IMR-90 (cell line): Measurements from ENCODE around the gene MEN1. TPM values are rescaled to one million over a fixed set of nuclear protein-coding genes. Genes with fewer than 3 reads are reported as not detected.

Experiments used
- ATAC-seq: fragments of 200-7000 bp; cut with Tn5 transposase; 2 replicates; pipeline ENCODE4 v1.9.1; 2020; ENCODE audit warnings: low read depth, mild to moderate bottlenecking, moderate library complexity
- BruUV-seq: library from RNA; stranded (reverse); fragments of 400-500 nt; replicated peaks from 2 replicates; lab custom pipeline; 2021; lab: Mats Ljungman, UMichigan
- CTCF ChIA-PET: fragments of 300-600 bp; formaldehyde crosslinking; extraction: SDS; loops from one replicate; lab custom pipeline; 2021; ENCODE audit warnings: antibody characterized with exemption; lab: Yijun Ruan, JAX
- POLR2A ChIA-PET: fragments of 300-600 bp; sonication (Branson Sonifier 250); formaldehyde crosslinking; loops from one replicate; lab custom pipeline; 2022; ENCODE audit warnings: antibody characterized with exemption; ENCODE audit not compliant: unreplicated experiment; lab: Charles Lee
- DNase-seq: peaks from one replicate; pipeline ENCODE4 v3.0.0; 2013
- H2AFZ ChIP-seq: replicated peaks from 2 replicates; pipeline ENCODE3; 2013; ENCODE audit warnings: low read length, mild to moderate bottlenecking; ENCODE audit not compliant: poor library complexity
- H2AK5ac ChIP-seq: 2 replicates; pipeline ENCODE4 v1.6.1; 2013; ENCODE audit warnings: low read depth, low read length, inconsistent platforms
- H2AK9ac ChIP-seq: replicated peaks from 2 replicates; pipeline ENCODE3; 2013; ENCODE audit warnings: mild to moderate bottlenecking, low read depth, low read length, moderate library complexity; ENCODE audit not compliant: poor library complexity
- H2BK120ac ChIP-seq: 2 replicates; pipeline ENCODE4 v1.6.1; 2013; ENCODE audit warnings: low read depth, low read length, inconsistent platforms
- H2BK15ac ChIP-seq: 3 replicates; pipeline ENCODE4 v1.6.1; 2013; ENCODE audit warnings: low read depth, low read length, inconsistent platforms
- H2BK20ac ChIP-seq: 2 replicates; pipeline ENCODE4 v1.6.1; 2013; ENCODE audit warnings: low read depth, mild to moderate bottlenecking, inconsistent platforms, low read length, moderate library complexity
- H2BK5ac ChIP-seq: 2 replicates; pipeline ENCODE4 v1.6.1; 2013; ENCODE audit warnings: mild to moderate bottlenecking, low read depth, low read length, inconsistent platforms; ENCODE audit not compliant: poor library complexity, severe bottlenecking
- H3K14ac ChIP-seq: replicated peaks from 2 replicates; pipeline ENCODE4 v1.6.1; 2013; ENCODE audit warnings: low read depth, low read length, inconsistent platforms
- H3K18ac ChIP-seq: 2 replicates; pipeline ENCODE4 v1.6.1; 2013; ENCODE audit warnings: low read depth, low read length, control low read depth
- H3K23ac ChIP-seq: 2 replicates; pipeline ENCODE4 v1.6.1; 2013; ENCODE audit warnings: low read depth, low read length, inconsistent platforms
- H3K27ac ChIP-seq: 2 replicates; pipeline ENCODE4 v1.5.1; 2013; ENCODE audit warnings: mild to moderate bottlenecking, control low read depth, low read length; ENCODE audit not compliant: insufficient read depth
- H3K27me3 ChIP-seq: 2 replicates; pipeline ENCODE4 v1.6.1; 2013; ENCODE audit warnings: low read length; ENCODE audit not compliant: control insufficient read depth, insufficient read depth
- H3K36me3 ChIP-seq: 2 replicates; pipeline ENCODE4 v1.6.1; 2013; ENCODE audit warnings: low read length, mixed read lengths; ENCODE audit not compliant: control insufficient read depth, insufficient read depth
- H3K4ac ChIP-seq: 2 replicates; pipeline ENCODE4 v1.6.1; 2013; ENCODE audit warnings: low read depth, low read length, inconsistent platforms
- H3K4me1 ChIP-seq: 2 replicates; pipeline ENCODE4 v1.6.1; 2013; ENCODE audit warnings: low read length, mixed read lengths; ENCODE audit not compliant: control insufficient read depth, insufficient read depth
- H3K4me2 ChIP-seq: 2 replicates; pipeline ENCODE4 v1.6.1; 2013; ENCODE audit warnings: low read depth, mild to moderate bottlenecking, control low read depth, low read length, moderate library complexity
- H3K4me3 ChIP-seq: 2 replicates; pipeline ENCODE4 v1.5.1; 2013; ENCODE audit warnings: low read depth, mild to moderate bottlenecking, control low read depth, low read length, moderate library complexity; ENCODE audit not compliant: insufficient read depth
- H3K56ac ChIP-seq: 2 replicates; pipeline ENCODE4 v1.6.1; 2013; ENCODE audit warnings: low read length, inconsistent platforms; ENCODE audit not compliant: insufficient read depth; ENCODE audit errors: extremely low read depth
- H3K79me1 ChIP-seq, 2 experiments: 2 replicates each; pipeline ENCODE4 v1.6.1; 2013; ENCODE audit warnings: low read length in 2 of 2, inconsistent platforms in 1 of 2, low read depth in 1 of 2
- H3K9ac ChIP-seq: 2 replicates; pipeline ENCODE4 v1.6.1; 2013; ENCODE audit warnings: low read depth, low read length, control low read depth
- H3K9me1 ChIP-seq: 2 replicates; pipeline ENCODE4 v1.6.1; 2013; ENCODE audit warnings: low read length, inconsistent platforms; ENCODE audit not compliant: insufficient read depth
- H3K9me3 ChIP-seq: 2 replicates; pipeline ENCODE4 v1.6.1; 2013; ENCODE audit warnings: low read length; ENCODE audit not compliant: control insufficient read depth, insufficient read depth
- H4K20me1 ChIP-seq: 2 replicates; pipeline ENCODE4 v1.6.1; 2013; ENCODE audit warnings: low read length, inconsistent platforms; ENCODE audit not compliant: insufficient read depth
- H4K5ac ChIP-seq: 2 replicates; pipeline ENCODE4 v1.6.1; 2013; ENCODE audit warnings: mild to moderate bottlenecking, low read depth, low read length, control low read depth
- H4K8ac ChIP-seq, 2 experiments: 2 replicates each; pipeline ENCODE4 v1.6.1; 2013; ENCODE audit warnings: low read depth in 2 of 2, low read length in 2 of 2, control low read depth in 1 of 2, inconsistent platforms in 1 of 2
- H4K91ac ChIP-seq: 2 replicates; pipeline ENCODE4 v1.6.1; 2013; ENCODE audit warnings: low read depth, low read length, inconsistent platforms; ENCODE audit not compliant: insufficient read depth
- BHLHE40 ChIP-seq: fragments of 150-350 bp; IDR thresholded peaks from 2 replicates; pipeline ENCODE4 v1.6.1; 2016; ENCODE audit warnings: mild to moderate bottlenecking, low read depth, low read length
- CHD1 ChIP-seq: IDR thresholded peaks from 2 replicates; pipeline ENCODE4 v1.6.1; 2012; ENCODE audit warnings: low read depth, low read length, improper control_type of control experiment
- FOS ChIP-seq: fragments of 150-350 bp; IDR thresholded peaks from 2 replicates; pipeline ENCODE4 v1.6.1; 2016; ENCODE audit warnings: low read depth, low read length
- MAZ ChIP-seq: IDR thresholded peaks from 2 replicates; pipeline ENCODE4 v1.6.1; 2012; ENCODE audit warnings: low read depth, mild to moderate bottlenecking, low read length, improper control_type of control experiment, moderate library complexity, borderline replicate concordance
- SMC3 ChIP-seq: fragments of 150-350 bp; IDR thresholded peaks from 2 replicates; pipeline ENCODE4 v1.6.1; 2016; ENCODE audit warnings: low read depth, mild to moderate bottlenecking, antibody characterized with exemption, low read length, moderate library complexity
- WGBS, 2 experiments: methylation state at CpG; one replicate each; pipeline versions ENCODE4 v1.1.5 to v1.1.7; 2013; ENCODE audit warnings: missing lambda C conversion rate in 2 of 2; ENCODE audit not compliant: insufficient read length in 1 of 2; ENCODE audit errors: extremely low coverage in 2 of 2; 5-methylcytosine and 5-hydroxymethylcytosine counted together
- dilution Hi-C: fragments of 300-500 bp; cut with HindIII; formaldehyde crosslinking; loops from one replicate; pipeline ENCODE4 v1.14.3; 2018; ENCODE audit warnings: low sequenced_read_pairs; ENCODE audit not compliant: unreplicated experiment
- in situ Hi-C: fragments of 300-500 bp; cut with MboI; formaldehyde crosslinking; loops from 3 replicates; pipeline ENCODE4 v1.14.3; 2019; ENCODE audit warnings: low sequenced_read_pairs, inconsistent platforms, mixed read lengths
- intact Hi-C: fragments of 100-400 bp; cut with micrococcal nuclease; formaldehyde crosslinking; loops from 2 replicates; pipeline ENCODE4 v1.10.0; 2022
- polyA plus RNA-seq, 3 experiments: library from polyadenylated mRNA; depleted of rRNA; stranded (reverse); fragments of >200 nt; gene quantifications; 2 replicates each; pipeline ENCODE4 v1.2.3, GENCODE V29; 2012; ENCODE audit warnings: low replicate concordance in 1 of 3
- total RNA-seq: library from RNA; depleted of rRNA; stranded (reverse); fragments of >200 nt; gene quantifications from 2 replicates; pipeline ENCODE4 v1.2.3, GENCODE V29; 2012; rRNA removed

The MEN1 gene
- total and polyA plus RNA-seq, 2 of the 4 experiments (the other 2 are of a cell fraction): 8.8 to 35.7 TPM

GRCh38 chr11:64754124-64754918, 56.0 kb downstream of the MEN1 start:
- dilution Hi-C loops: no loop called here
- no peak overlapping the region for H4K8ac ChIP-seq
- no TSS peak for BruUV-seq

More at GRCh38 chr11:64754124-64754918, 56.0 kb downstream of the MEN1 start:
- intact Hi-C loops (no loop called here), in situ Hi-C loops (no loop called here)
- Histone ChIP-seq H2AK5ac (no peak overlapping the region), H3K23ac (no peak overlapping the region), H3K9me1 (no peaks in the 10 kb centered on the region), H3K18ac (no peak overlapping the region), H4K20me1 (peaks cover 5% of the 10 kb centered on the region; the same call in 1 of the 2 replicates), H2BK20ac (no peak overlapping the region), H2AFZ (no peak overlapping the region), H2AK9ac (no peak overlapping the region), H3K56ac (no peak overlapping the region), H3K9ac (no peak overlapping the region), H2BK15ac (no peak overlapping the region), H3K9me3 (no peaks in the 10 kb centered on the region), H3K4ac (no peak overlapping the region), H4K5ac (no peak overlapping the region), H3K79me1 (no peaks in the 10 kb centered on the region), H3K14ac (no peak overlapping the region), H3K27me3 (no peaks in the 10 kb centered on the region), H2BK5ac (no peak overlapping the region), H4K91ac (no peak overlapping the region), H3K27ac (no peak overlapping the region), H2BK120ac (no peak overlapping the region), H3K4me1 (no peaks in the 10 kb centered on the region), H3K36me3 (no peaks in the 10 kb centered on the region), H3K4me3 (no peak overlapping the region), H3K4me2 (no peak overlapping the region)
- ChIA-PET CTCF (no interaction called here), POLR2A (no interaction called here)
- no peak for ATAC-seq
- TF ChIP-seq SMC3 (no peak), CHD1 (no peak), FOS (no peak), BHLHE40 (no peak), MAZ (no peak)
- WGBS, 2 experiments: 73% methylated on average over 14 of the region's 26 CpGs; no CpG with 5 or more reads in 1 of the 2 experiments
- DNase-seq: no peak

Other genes starting within 250 kb of the MEN1 start
- not detected in 2 replicates for gene SLC22A12, start 219.3 kb downstream of the MEN1 start, total RNA-seq
- gene SLC22A12, start 219.3 kb downstream of the MEN1 start, polyA plus RNA-seq (2012; rRNA removed): not detected in 2 replicates
- 0.18 and 0.28 TPM in 2 replicates for gene NRXN2, start 87.4 kb downstream of the MEN1 start, total RNA-seq
- gene NRXN2, start 87.4 kb downstream of the MEN1 start, polyA plus RNA-seq (2012; rRNA removed): 0.13 and 0.22 TPM in 2 replicates
- gene RASGRP2, start 66.4 kb downstream of the MEN1 start, total RNA-seq: not detected in 2 replicates
- 0.82 and 1.2 TPM in 2 replicates for gene RASGRP2, start 66.4 kb downstream of the MEN1 start, polyA plus RNA-seq (2012; rRNA removed)
- under 0.01 and 0.18 TPM in 2 replicates for gene PYGM, start 50.6 kb downstream of the MEN1 start, total RNA-seq
- gene PYGM, start 50.6 kb downstream of the MEN1 start, polyA plus RNA-seq (2012; rRNA removed): 0.21 and 0.46 TPM in 2 replicates
- 56.8 and 76.1 TPM in 2 replicates for gene SF1, start 32.0 kb downstream of the MEN1 start, total RNA-seq
- 75.0 and 88.0 TPM in 2 replicates for gene SF1, start 32.0 kb downstream of the MEN1 start, polyA plus RNA-seq (2012; rRNA removed)
- 9.2 and 11.7 TPM in 2 replicates for gene MAP4K2, start 7.3 kb downstream of the MEN1 start, total RNA-seq
- gene MAP4K2, start 7.3 kb downstream of the MEN1 start, polyA plus RNA-seq (2012; rRNA removed): 16.6 and 22.2 TPM in 2 replicates
- under 0.01 TPM in 2 replicates for gene CDC42BPG, start 34.1 kb upstream of the MEN1 start, total RNA-seq
- gene CDC42BPG, start 34.1 kb upstream of the MEN1 start, polyA plus RNA-seq (2012; rRNA removed): 0.10 and 0.12 TPM in 2 replicates
- gene EHD1, start 68.1 kb upstream of the MEN1 start, total RNA-seq: 107 and 125 TPM in 2 replicates
- 209 and 216 TPM in 2 replicates for gene EHD1, start 68.1 kb upstream of the MEN1 start, polyA plus RNA-seq (2012; rRNA removed)
- gene ATG2A, start 106.7 kb upstream of the MEN1 start, total RNA-seq: 3.2 and 3.6 TPM in 2 replicates
- 10.5 and 12.7 TPM in 2 replicates for gene ATG2A, start 106.7 kb upstream of the MEN1 start, polyA plus RNA-seq (2012; rRNA removed)
- gene PPP2R5B, start 114.1 kb upstream of the MEN1 start, total RNA-seq: 6.4 and 6.5 TPM in 2 replicates
- gene PPP2R5B, start 114.1 kb upstream of the MEN1 start, polyA plus RNA-seq (2012; rRNA removed): 23.5 and 23.6 TPM in 2 replicates
- gene GPHA2, start 125.3 kb upstream of the MEN1 start, total RNA-seq: not detected in 2 replicates
- not detected in 2 replicates for gene GPHA2, start 125.3 kb upstream of the MEN1 start, polyA plus RNA-seq (2012; rRNA removed)
- gene MAJIN, start 161.6 kb upstream of the MEN1 start, total RNA-seq: not detected in 2 replicates
- gene MAJIN, start 161.6 kb upstream of the MEN1 start, polyA plus RNA-seq (2012; rRNA removed): not detected in 2 replicates
- 0.36 and 0.56 TPM in 2 replicates for gene BATF2, start 186.4 kb upstream of the MEN1 start, total RNA-seq
- gene BATF2, start 186.4 kb upstream of the MEN1 start, polyA plus RNA-seq (2012; rRNA removed): 1.2 and 1.6 TPM in 2 replicates
- 46.4 and 48.9 TPM in 2 replicates for gene ARL2, start 203.6 kb upstream of the MEN1 start, total RNA-seq
- 152 and 168 TPM in 2 replicates for gene ARL2, start 203.6 kb upstream of the MEN1 start, polyA plus RNA-seq (2012; rRNA removed)
- 8.1 and 9.0 TPM in 2 replicates for gene SNX15, start 216.9 kb upstream of the MEN1 start, total RNA-seq
- 15.2 and 16.3 TPM in 2 replicates for gene SNX15, start 216.9 kb upstream of the MEN1 start, polyA plus RNA-seq (2012; rRNA removed)
- 2.8 and 2.9 TPM in 2 replicates for gene SAC3D1, start 230.7 kb upstream of the MEN1 start, total RNA-seq
- gene SAC3D1, start 230.7 kb upstream of the MEN1 start, polyA plus RNA-seq (2012; rRNA removed): 13.2 and 15.4 TPM in 2 replicates
- gene NAALADL1, start 248.0 kb upstream of the MEN1 start, total RNA-seq: 2.8 and 3.8 TPM in 2 replicates
- 5.8 and 6.3 TPM in 2 replicates for gene NAALADL1, start 248.0 kb upstream of the MEN1 start, polyA plus RNA-seq (2012; rRNA removed)